ENCODE results near the gene TMEM131L.
"Not testable (repeated sequence)": the region's sequence is repeated elsewhere in the genome, so short reads cannot be mapped to it uniquely, and the experiment has no call there.

Gene TMEM131L

GRCh38 chr4:153593161-153593560, 127.0 kb downstream of the TMEM131L start:
- Mint-ChIP-seq H3K27me3 (no peaks in the 10 kb centered on the region), H3K9me3 (no peaks in the 10 kb centered on the region), H3K36me3 (peaks cover 51% of the 10 kb centered on the region), H3K4me3 (no peak overlapping the region), H3K27ac (no peak overlapping the region), H3K4me1 (no peaks in the 10 kb centered on the region)
- no peak for ATAC-seq

- ATAC-seq = no peak
- no peaks in the 10 kb centered on the region for H3K4me1 Mint-ChIP-seq
Measured at GRCh38 chr4:153594210-153594609, 128.1 kb downstream of the TMEM131L start.

GRCh38 chr4:153595894-153596601, 129.9 kb downstream of the TMEM131L start:
- peaks cover 42% of the 10 kb centered on the region for H3K36me3 Mint-ChIP-seq
- peak overlapping the region; percentile 73 for H3K27ac Mint-ChIP-seq
- no peaks in the 10 kb centered on the region for H3K9me3 Mint-ChIP-seq
- no peaks in the 10 kb centered on the region for H3K4me1 Mint-ChIP-seq
- no peak overlapping the region for H3K4me3 Mint-ChIP-seq
- ATAC-seq = no peak
- H3K27me3 Mint-ChIP-seq = no peaks in the 10 kb centered on the region

More at GRCh38 chr4:153594210-153594609, 128.1 kb downstream of the TMEM131L start:
- H3K9me3 Mint-ChIP-seq = no peaks in the 10 kb centered on the region
- H3K36me3 Mint-ChIP-seq = peaks cover 51% of the 10 kb centered on the region
- H3K27me3 Mint-ChIP-seq = no peaks in the 10 kb centered on the region
- no peak overlapping the region for H3K4me3 Mint-ChIP-seq
- no peak overlapping the region for H3K27ac Mint-ChIP-seq

GRCh38 chr4:153602758-153603157, 136.6 kb downstream of the TMEM131L start:
- Mint-ChIP-seq H3K27me3 (no peaks in the 10 kb centered on the region), H3K4me1 (peaks cover 14% of the 10 kb centered on the region), H3K27ac (no peak overlapping the region), H3K9me3 (no peaks in the 10 kb centered on the region), H3K4me3 (no peak overlapping the region), H3K36me3 (peaks cover 50% of the 10 kb centered on the region)
- ATAC-seq = no peak

- no peak for ATAC-seq
- Mint-ChIP-seq H3K9me3 (no peaks in the 10 kb centered on the region), H3K4me3 (no peak overlapping the region), H3K27me3 (no peaks in the 10 kb centered on the region), H3K4me1 (peaks cover 14% of the 10 kb centered on the region), H3K27ac (no peak overlapping the region), H3K36me3 (peaks cover 50% of the 10 kb centered on the region)
Measured at GRCh38 chr4:153603258-153603657, 137.1 kb downstream of the TMEM131L start.

- Mint-ChIP-seq H3K27ac (no peak overlapping the region), H3K9me3 (no peaks in the 10 kb centered on the region), H3K36me3 (peaks cover 48% of the 10 kb centered on the region), H3K4me1 (peaks cover 17% of the 10 kb centered on the region), H3K27me3 (no peaks in the 10 kb centered on the region), H3K4me3 (no peak overlapping the region)
- ATAC-seq = no peak
Measured at GRCh38 chr4:153603835-153604234, 137.7 kb downstream of the TMEM131L start.

GRCh38 chr4:153609070-153609469, 142.9 kb downstream of the TMEM131L start:
- H3K4me3 Mint-ChIP-seq, ATAC-seq, H3K27me3 Mint-ChIP-seq, H3K9me3 Mint-ChIP-seq: not testable (repeated sequence)
- Mint-ChIP-seq H3K27ac (peak overlapping the region; percentile 74), H3K36me3 (peaks cover 72% of the 10 kb centered on the region), H3K4me1 (peaks cover 26% of the 10 kb centered on the region)

GRCh38 chr4:153610623-153611376, 144.6 kb downstream of the TMEM131L start:
- Mint-ChIP-seq H3K9me3 (no peaks in the 10 kb centered on the region), H3K4me1 (peaks cover 43% of the 10 kb centered on the region), H3K36me3 (peaks cover 83% of the 10 kb centered on the region), H3K4me3 (no peak overlapping the region), H3K27ac (no peak overlapping the region), H3K27me3 (no peaks in the 10 kb centered on the region)
- no peak for ATAC-seq

GRCh38 chr4:153611679-153612078, 145.5 kb downstream of the TMEM131L start:
- peaks cover 84% of the 10 kb centered on the region for H3K36me3 Mint-ChIP-seq
- no peaks in the 10 kb centered on the region for H3K27me3 Mint-ChIP-seq
- H3K27ac Mint-ChIP-seq = peak overlapping the region; percentile 28
- no peak overlapping the region for H3K4me3 Mint-ChIP-seq
- H3K4me1 Mint-ChIP-seq = peaks cover 43% of the 10 kb centered on the region
- ATAC-seq = no peak
- H3K9me3 Mint-ChIP-seq = no peaks in the 10 kb centered on the region

GRCh38 chr4:153612878-153613277, 146.7 kb downstream of the TMEM131L start:
- no peak for ATAC-seq
- Mint-ChIP-seq H3K27ac (no peak overlapping the region), H3K36me3 (peaks cover 87% of the 10 kb centered on the region), H3K27me3 (no peaks in the 10 kb centered on the region), H3K4me1 (peaks cover 43% of the 10 kb centered on the region), H3K9me3 (no peaks in the 10 kb centered on the region), H3K4me3 (no peak overlapping the region)

GRCh38 chr4:153616006-153616555, 149.9 kb downstream of the TMEM131L start:
- Mint-ChIP-seq H3K4me3 (no peak overlapping the region), H3K9me3 (no peaks in the 10 kb centered on the region), H3K36me3 (peaks cover 77% of the 10 kb centered on the region), H3K27me3 (no peaks in the 10 kb centered on the region), H3K4me1 (peaks cover 29% of the 10 kb centered on the region), H3K27ac (peak overlapping the region; percentile 43)
- ATAC-seq = peak; percentile 34

- Mint-ChIP-seq H3K27me3 (no peaks in the 10 kb centered on the region), H3K9me3 (no peaks in the 10 kb centered on the region), H3K36me3 (peaks cover 69% of the 10 kb centered on the region), H3K4me1 (peaks cover 41% of the 10 kb centered on the region), H3K27ac (no peak overlapping the region), H3K4me3 (no peak overlapping the region)
- no peak for ATAC-seq
Measured at GRCh38 chr4:153618833-153619232, 152.7 kb downstream of the TMEM131L start.

- Mint-ChIP-seq H3K4me3 (no peak overlapping the region), H3K36me3 (peaks cover 64% of the 10 kb centered on the region), H3K27ac (peak overlapping the region; percentile 49), H3K4me1 (peaks cover 31% of the 10 kb centered on the region), H3K9me3 (no peaks in the 10 kb centered on the region), H3K27me3 (no peaks in the 10 kb centered on the region)
- no peak for ATAC-seq
Measured at GRCh38 chr4:153619811-153620210, 153.7 kb downstream of the TMEM131L start.

GRCh38 chr4:153620352-153620751, 154.2 kb downstream of the TMEM131L start:
- H3K36me3 Mint-ChIP-seq = peaks cover 64% of the 10 kb centered on the region
- H3K4me3 Mint-ChIP-seq = no peak overlapping the region
- no peaks in the 10 kb centered on the region for H3K9me3 Mint-ChIP-seq
- H3K4me1 Mint-ChIP-seq = peaks cover 25% of the 10 kb centered on the region
- no peaks in the 10 kb centered on the region for H3K27me3 Mint-ChIP-seq
- no peak for ATAC-seq
- H3K27ac Mint-ChIP-seq = peak overlapping the region; percentile 49

GRCh38 chr4:153622093-153622492, 155.9 kb downstream of the TMEM131L start:
- H3K4me1 Mint-ChIP-seq = peaks cover 14% of the 10 kb centered on the region
- no peaks in the 10 kb centered on the region for H3K27me3 Mint-ChIP-seq
- H3K4me3 Mint-ChIP-seq = no peak overlapping the region
- ATAC-seq = no peak
- H3K27ac Mint-ChIP-seq = no peak overlapping the region
- H3K36me3 Mint-ChIP-seq = peaks cover 65% of the 10 kb centered on the region
- no peaks in the 10 kb centered on the region for H3K9me3 Mint-ChIP-seq
